ENCODE results near the gene PTPRC. TPM values are rescaled to one million over a fixed set of nuclear protein-coding genes. Genes with fewer than 3 reads are reported as not detected.

PTPRC gene
- total RNA-seq, 4 donors from 2014 or later, result 4.7 to 11.4 (median 6.7) TPM

DNA sequence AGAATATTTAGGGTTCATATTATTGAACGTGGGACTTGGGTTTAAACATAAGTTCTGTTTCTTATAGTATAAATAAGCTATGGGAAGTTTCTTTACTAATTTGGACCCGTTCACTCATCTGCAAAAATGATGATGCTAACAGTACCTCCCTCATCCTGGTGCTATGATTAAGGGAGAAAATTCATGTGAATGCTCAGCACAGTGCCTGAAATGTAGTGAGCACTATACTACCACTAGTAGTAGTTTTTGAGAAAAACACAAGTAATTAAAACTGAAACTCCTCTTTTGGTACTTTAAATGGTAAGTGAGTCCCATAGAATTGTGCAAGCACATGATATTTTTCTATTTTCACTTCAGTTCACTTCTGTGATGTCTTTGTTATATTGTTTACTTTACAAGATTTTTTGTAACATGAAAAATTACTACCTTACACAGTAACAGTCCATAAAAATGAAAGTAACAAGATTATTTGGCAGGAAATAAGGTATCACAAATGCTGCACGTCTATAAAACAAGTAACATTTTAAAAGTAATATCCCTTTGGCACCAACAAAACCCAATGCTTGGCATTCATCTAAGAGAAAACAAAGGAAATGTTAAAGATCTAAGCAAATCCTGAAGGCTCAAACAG lies 11.3 kb upstream of the PTPRC start:
- TF ChIP-seq POLR2A (IDR thresholded peaks at IDR 0.05), result no peak
- no peak for TF ChIP-seq EP300 (IDR thresholded peaks at IDR 0.05)
- TF ChIP-seq, protein P1, sequence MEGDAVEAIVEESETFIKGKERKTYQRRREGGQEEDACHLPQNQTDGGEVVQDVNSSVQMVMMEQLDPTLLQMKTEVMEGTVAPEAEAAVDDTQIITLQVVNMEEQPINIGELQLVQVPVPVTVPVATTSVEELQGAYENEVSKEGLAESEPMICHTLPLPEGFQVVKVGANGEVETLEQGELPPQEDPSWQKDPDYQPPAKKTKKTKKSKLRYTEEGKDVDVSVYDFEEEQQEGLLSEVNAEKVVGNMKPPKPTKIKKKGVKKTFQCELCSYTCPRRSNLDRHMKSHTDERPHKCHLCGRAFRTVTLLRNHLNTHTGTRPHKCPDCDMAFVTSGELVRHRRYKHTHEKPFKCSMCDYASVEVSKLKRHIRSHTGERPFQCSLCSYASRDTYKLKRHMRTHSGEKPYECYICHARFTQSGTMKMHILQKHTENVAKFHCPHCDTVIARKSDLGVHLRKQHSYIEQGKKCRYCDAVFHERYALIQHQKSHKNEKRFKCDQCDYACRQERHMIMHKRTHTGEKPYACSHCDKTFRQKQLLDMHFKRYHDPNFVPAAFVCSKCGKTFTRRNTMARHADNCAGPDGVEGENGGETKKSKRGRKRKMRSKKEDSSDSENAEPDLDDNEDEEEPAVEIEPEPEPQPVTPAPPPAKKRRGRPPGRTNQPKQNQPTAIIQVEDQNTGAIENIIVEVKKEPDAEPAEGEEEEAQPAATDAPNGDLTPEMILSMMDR (IDR thresholded peaks at IDR 0.05), result no peak
- TF ChIP-seq POLR2AphosphoS5 (IDR thresholded peaks at IDR 0.05), result no peak
- Histone ChIP-seq H3K27ac (no peak overlapping the region), H3K36me3 (no peaks in the 10 kb centered on the region), H3K27me3 (no peaks in the 10 kb centered on the region), H3K4me1 (no peaks in the 10 kb centered on the region), H3K4me3 (no peak overlapping the region), H3K9me3 (no peaks in the 10 kb centered on the region)
- WGBS, result 62% methylated on average over 3 of the region's 3 CpGs
- no peak for DNase-seq (ENCODE audit: low spot score in 2 of 2)

DNA sequence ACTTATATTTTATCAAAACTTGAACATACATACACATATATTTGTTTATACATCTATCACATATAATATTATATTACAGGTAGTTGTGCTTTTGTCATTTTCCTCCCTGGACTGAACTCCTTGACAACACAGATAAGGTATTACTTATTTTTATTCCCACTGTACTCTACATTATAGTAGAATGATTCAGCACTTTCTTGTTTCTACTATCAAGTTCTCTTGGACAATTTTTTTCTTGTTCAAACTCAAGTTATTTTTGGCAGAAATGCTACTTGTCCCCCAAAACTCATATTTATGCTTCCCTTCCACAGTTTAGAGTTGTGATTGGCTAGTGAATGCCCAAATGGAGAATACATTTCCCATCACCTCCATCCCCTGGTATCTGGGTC lies 10.8 kb upstream of the PTPRC start:
- Histone ChIP-seq H3K9me3 (no peaks in the 10 kb centered on the region), H3K27me3 (no peaks in the 10 kb centered on the region), H3K27ac (no peak overlapping the region), H3K4me3 (no peak overlapping the region), H3K4me1 (no peaks in the 10 kb centered on the region), H3K36me3 (no peaks in the 10 kb centered on the region)
- no peak for DNase-seq (ENCODE audit: low spot score in 2 of 2)
- no peak for TF ChIP-seq POLR2A (IDR thresholded peaks at IDR 0.05)
- TF ChIP-seq POLR2AphosphoS5 (IDR thresholded peaks at IDR 0.05), result no peak
- no peak for TF ChIP-seq EP300 (IDR thresholded peaks at IDR 0.05)
- TF ChIP-seq, protein P1 (IDR thresholded peaks at IDR 0.05), result no peak

DNA sequence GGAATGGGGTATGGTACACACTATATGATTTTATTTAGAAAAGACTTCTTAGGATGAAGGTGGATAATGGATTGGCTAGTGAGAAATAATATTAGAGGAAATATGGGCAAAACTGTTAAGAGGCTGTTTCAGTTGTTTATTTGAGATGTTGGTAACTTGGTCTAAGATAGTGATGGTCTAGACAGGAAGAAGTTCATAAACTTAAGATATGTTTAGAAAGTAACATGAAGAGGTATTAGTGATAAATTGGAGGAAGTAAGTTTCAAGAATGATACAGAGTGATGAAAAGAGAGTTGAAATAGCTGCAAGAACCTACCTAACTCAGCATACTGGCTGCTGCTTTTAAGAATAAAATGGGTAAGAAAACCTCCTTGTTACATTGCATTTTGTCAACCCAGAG lies 9.2 kb upstream of the PTPRC start:
- TF ChIP-seq EP300 (IDR thresholded peaks at IDR 0.05) (no peak), POLR2AphosphoS5 (IDR thresholded peaks at IDR 0.05) (no peak), POLR2A (IDR thresholded peaks at IDR 0.05) (no peak)
- TF ChIP-seq, protein P1 (IDR thresholded peaks at IDR 0.05), result no peak
- no peaks in the 10 kb centered on the region for H3K4me1 ChIP-seq
- no peaks in the 10 kb centered on the region for H3K27me3 ChIP-seq
- no peak for DNase-seq (ENCODE audit: low spot score in 2 of 2)
- no peak overlapping the region for H3K4me3 ChIP-seq
- H3K9me3 ChIP-seq, result no peaks in the 10 kb centered on the region
- no peak overlapping the region for H3K27ac ChIP-seq
- no peaks in the 10 kb centered on the region for H3K36me3 ChIP-seq

DNA sequence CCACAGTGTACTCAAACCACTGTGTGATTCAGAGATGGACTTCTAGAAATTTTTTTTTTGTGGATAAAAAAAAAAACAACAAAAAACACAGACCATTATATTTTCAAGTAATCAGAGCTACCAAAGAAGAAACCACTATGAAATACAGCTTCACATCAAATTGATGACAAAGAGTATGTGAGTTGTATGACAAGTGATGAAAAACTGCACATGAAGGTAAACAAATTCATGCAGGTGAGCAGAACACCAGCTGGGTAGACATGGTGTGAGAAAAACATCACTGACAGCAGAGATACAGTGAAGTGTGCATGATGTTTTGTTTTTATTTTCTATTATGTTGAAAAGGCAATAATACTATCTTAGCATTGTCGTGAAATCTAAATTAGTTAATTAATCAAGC lies 8.0 kb upstream of the PTPRC start:
- Histone ChIP-seq H3K4me1 (no peaks in the 10 kb centered on the region), H3K36me3 (no peaks in the 10 kb centered on the region), H3K27ac (no peak overlapping the region), H3K27me3 (no peaks in the 10 kb centered on the region), H3K9me3 (no peaks in the 10 kb centered on the region), H3K4me3 (no peak overlapping the region)
- DNase-seq (ENCODE audit: low spot score in 2 of 2), result no peak
- TF ChIP-seq, protein P1 (IDR thresholded peaks at IDR 0.05), result no peak
- no peak for TF ChIP-seq EP300 (IDR thresholded peaks at IDR 0.05)
- TF ChIP-seq POLR2A (IDR thresholded peaks at IDR 0.05), result no peak
- TF ChIP-seq POLR2AphosphoS5 (IDR thresholded peaks at IDR 0.05), result no peak
- 92% methylated on average over 1 of the region's 1 CpG for WGBS

DNA sequence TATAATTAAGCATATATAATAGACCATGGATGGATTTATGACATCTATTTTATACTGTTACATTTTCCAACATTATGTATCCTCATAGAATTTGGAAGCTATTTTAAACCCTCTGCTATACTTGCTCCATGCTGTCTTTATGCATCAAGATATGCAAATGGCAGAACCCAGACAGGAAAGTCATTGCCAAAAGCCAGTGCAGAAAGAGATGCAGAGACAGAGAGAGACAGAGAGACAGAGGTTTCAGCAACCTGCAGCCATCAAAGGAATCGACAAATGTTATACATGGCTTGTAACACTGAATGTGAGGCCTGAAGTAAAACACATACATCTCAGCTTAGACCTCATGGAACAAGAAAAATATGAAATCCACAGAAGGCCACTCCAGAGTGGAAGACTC lies 7.5 kb upstream of the PTPRC start:
- H3K4me1 ChIP-seq, result no peaks in the 10 kb centered on the region
- H3K27me3 ChIP-seq, result no peaks in the 10 kb centered on the region
- WGBS, result 89% methylated on average over 1 of the region's 1 CpG
- DNase-seq (ENCODE audit: low spot score in 2 of 2), result no peak
- H3K36me3 ChIP-seq, result no peaks in the 10 kb centered on the region
- TF ChIP-seq EP300 (IDR thresholded peaks at IDR 0.05), result no peak
- TF ChIP-seq POLR2AphosphoS5 (IDR thresholded peaks at IDR 0.05), result no peak
- TF ChIP-seq, protein P1 (IDR thresholded peaks at IDR 0.05), result no peak
- TF ChIP-seq POLR2A (IDR thresholded peaks at IDR 0.05), result no peak
- H3K27ac ChIP-seq, result no peak overlapping the region
- H3K4me3 ChIP-seq, result no peak overlapping the region
- H3K9me3 ChIP-seq, result no peaks in the 10 kb centered on the region

All from suprapubic skin (tissue), 4 donors.